Measurements from ENCODE around the gene CCDC85A.

The CCDC85A gene

DNA sequence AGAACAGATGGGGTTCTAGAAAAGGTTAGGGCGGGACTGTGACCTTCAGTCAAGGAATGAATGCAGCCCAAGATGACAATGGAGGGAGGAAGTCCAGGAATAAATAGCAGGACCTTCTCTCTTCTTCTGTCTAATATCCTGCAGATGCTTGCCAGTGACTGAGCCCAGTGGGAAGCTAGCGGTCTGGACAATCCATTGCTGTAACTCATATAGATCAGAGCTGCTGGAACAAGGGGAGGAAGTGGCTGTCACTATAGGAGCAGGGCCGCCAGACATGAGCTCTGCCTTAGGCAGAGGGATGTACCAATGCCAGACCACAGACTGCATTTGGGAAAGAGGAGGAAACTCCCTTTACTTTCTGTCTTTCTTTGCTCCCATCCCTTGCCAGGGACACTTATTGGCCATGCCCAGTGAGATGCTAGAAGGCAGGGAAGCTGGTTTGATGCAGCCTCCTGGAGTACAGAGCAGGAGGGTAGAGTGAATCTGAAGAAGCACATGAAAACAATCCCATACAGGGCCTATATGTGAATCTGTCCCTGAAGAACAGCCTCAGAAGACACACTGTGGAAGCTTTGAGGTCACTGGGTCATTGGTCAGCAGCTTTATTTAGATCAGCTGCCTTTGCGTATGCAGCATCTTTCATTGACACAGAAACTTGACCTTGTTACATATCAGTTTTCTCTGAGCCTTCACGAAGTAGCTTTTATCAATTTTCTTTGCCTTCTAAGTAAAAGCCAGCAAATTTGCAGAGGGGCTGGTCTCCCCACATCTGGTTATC lies 65.4 kb downstream of the CCDC85A start:
- TF ChIP-seq SNAI2 (CRISPR knock-in tag; IDR thresholded peaks at IDR 0.05), result no peak
- TF ChIP-seq, protein P1, sequence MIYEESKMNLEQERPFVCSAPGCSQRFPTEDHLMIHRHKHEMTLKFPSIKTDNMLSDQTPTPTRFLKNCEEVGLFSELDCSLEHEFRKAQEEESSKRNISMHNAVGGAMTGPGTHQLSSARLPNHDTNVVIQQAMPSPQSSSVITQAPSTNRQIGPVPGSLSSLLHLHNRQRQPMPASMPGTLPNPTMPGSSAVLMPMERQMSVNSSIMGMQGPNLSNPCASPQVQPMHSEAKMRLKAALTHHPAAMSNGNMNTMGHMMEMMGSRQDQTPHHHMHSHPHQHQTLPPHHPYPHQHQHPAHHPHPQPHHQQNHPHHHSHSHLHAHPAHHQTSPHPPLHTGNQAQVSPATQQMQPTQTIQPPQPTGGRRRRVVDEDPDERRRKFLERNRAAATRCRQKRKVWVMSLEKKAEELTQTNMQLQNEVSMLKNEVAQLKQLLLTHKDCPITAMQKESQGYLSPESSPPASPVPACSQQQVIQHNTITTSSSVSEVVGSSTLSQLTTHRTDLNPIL (CRISPR knock-in tag; IDR thresholded peaks at IDR 0.05; ENCODE audit: low read depth), result no peak
- no peak for TF ChIP-seq BACH2 (CRISPR knock-in tag; IDR thresholded peaks at IDR 0.05; ENCODE audit: borderline replicate concordance)
- TF ChIP-seq ISL1 (CRISPR knock-in tag; IDR thresholded peaks at IDR 0.05), result no peak
- no peak for TF ChIP-seq GLIS3 (CRISPR knock-in tag; IDR thresholded peaks at IDR 0.05)
- TF ChIP-seq ARNTL (CRISPR knock-in tag; IDR thresholded peaks at IDR 0.05; ENCODE audit: borderline replicate concordance, low read depth), result no peak
- no peak for TF ChIP-seq ZNF565 (CRISPR knock-in tag; conservative IDR thresholded peaks at IDR 0.05; ENCODE audit: low read depth)
- TF ChIP-seq ZC3H10 (CRISPR knock-in tag; IDR thresholded peaks at IDR 0.05), result no peak
- no peak for TF ChIP-seq POU6F1 (CRISPR knock-in tag; IDR thresholded peaks at IDR 0.05; ENCODE audit: borderline replicate concordance, low read depth)
- TF ChIP-seq, protein P2, sequence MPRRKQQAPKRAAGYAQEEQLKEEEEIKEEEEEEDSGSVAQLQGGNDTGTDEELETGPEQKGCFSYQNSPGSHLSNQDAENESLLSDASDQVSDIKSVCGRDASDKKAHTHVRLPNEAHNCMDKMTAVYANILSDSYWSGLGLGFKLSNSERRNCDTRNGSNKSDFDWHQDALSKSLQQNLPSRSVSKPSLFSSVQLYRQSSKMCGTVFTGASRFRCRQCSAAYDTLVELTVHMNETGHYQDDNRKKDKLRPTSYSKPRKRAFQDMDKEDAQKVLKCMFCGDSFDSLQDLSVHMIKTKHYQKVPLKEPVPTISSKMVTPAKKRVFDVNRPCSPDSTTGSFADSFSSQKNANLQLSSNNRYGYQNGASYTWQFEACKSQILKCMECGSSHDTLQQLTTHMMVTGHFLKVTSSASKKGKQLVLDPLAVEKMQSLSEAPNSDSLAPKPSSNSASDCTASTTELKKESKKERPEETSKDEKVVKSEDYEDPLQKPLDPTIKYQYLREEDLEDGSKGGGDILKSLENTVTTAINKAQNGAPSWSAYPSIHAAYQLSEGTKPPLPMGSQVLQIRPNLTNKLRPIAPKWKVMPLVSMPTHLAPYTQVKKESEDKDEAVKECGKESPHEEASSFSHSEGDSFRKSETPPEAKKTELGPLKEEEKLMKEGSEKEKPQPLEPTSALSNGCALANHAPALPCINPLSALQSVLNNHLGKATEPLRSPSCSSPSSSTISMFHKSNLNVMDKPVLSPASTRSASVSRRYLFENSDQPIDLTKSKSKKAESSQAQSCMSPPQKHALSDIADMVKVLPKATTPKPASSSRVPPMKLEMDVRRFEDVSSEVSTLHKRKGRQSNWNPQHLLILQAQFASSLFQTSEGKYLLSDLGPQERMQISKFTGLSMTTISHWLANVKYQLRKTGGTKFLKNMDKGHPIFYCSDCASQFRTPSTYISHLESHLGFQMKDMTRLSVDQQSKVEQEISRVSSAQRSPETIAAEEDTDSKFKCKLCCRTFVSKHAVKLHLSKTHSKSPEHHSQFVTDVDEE (CRISPR knock-in tag; IDR thresholded peaks at IDR 0.05), result no peak
- TF ChIP-seq ZNF8 (CRISPR knock-in tag; IDR thresholded peaks at IDR 0.05), result no peak
- no peak for TF ChIP-seq ZFP30 (CRISPR knock-in tag; IDR thresholded peaks at IDR 0.05)
- no peak for TF ChIP-seq ZNF70 (CRISPR knock-in tag; IDR thresholded peaks at IDR 0.05)
- no peak for TF ChIP-seq ESRRG (CRISPR knock-in tag; IDR thresholded peaks at IDR 0.05)
- no peak for TF ChIP-seq OSR1 (CRISPR knock-in tag; IDR thresholded peaks at IDR 0.05)
- no peak for TF ChIP-seq RARB (CRISPR knock-in tag; IDR thresholded peaks at IDR 0.05)
- peak; percentile 75 for ATAC-seq

GRCh38 chr2:56250153-56250729 lies 66.5 kb downstream of the CCDC85A start:
- no peak for ATAC-seq
- TF ChIP-seq TOX (CRISPR knock-in tag; IDR thresholded peaks at IDR 0.05; ENCODE audit: borderline replicate concordance), result no peak
- no peak for TF ChIP-seq SNAI2 (CRISPR knock-in tag; IDR thresholded peaks at IDR 0.05)
- TF ChIP-seq OSR1 (CRISPR knock-in tag; IDR thresholded peaks at IDR 0.05), result no peak
- TF ChIP-seq ESRRG (CRISPR knock-in tag; IDR thresholded peaks at IDR 0.05), result no peak
- TF ChIP-seq, protein P2 (CRISPR knock-in tag; IDR thresholded peaks at IDR 0.05), result no peak
- no peak for TF ChIP-seq ZC3H10 (CRISPR knock-in tag; IDR thresholded peaks at IDR 0.05)
- TF ChIP-seq BACH2 (CRISPR knock-in tag; IDR thresholded peaks at IDR 0.05; ENCODE audit: borderline replicate concordance), result no peak
- TF ChIP-seq ZNF565 (CRISPR knock-in tag; conservative IDR thresholded peaks at IDR 0.05; ENCODE audit: low read depth), result no peak
- no peak for TF ChIP-seq ISL1 (CRISPR knock-in tag; IDR thresholded peaks at IDR 0.05)
- no peak for TF ChIP-seq ZNF70 (CRISPR knock-in tag; IDR thresholded peaks at IDR 0.05)
- no peak for TF ChIP-seq PPARA (CRISPR knock-in tag; IDR thresholded peaks at IDR 0.05; ENCODE audit: borderline replicate concordance)
- no peak for TF ChIP-seq CSRNP3 (CRISPR knock-in tag; IDR thresholded peaks at IDR 0.05)
- TF ChIP-seq, protein P1 (CRISPR knock-in tag; IDR thresholded peaks at IDR 0.05; ENCODE audit: low read depth), result no peak
- no peak for TF ChIP-seq ZFP30 (CRISPR knock-in tag; IDR thresholded peaks at IDR 0.05)

All from SK-N-SH treated with all-trans-retinoic acid at 6 μM for 48 hours (cell line).